GM12864 (cell line): ENCODE data around the gene HOXC11.

Experiments
- DNase-seq: peaks from one replicate; pipeline ENCODE4 v3.0.0-alpha.2; 2011; ENCODE audit warnings: low read depth
- H3K4me3 ChIP-seq: 2 replicates; pipeline ENCODE4 v1.5.1; 2011; ENCODE audit warnings: mild to moderate bottlenecking, low read depth, low read length, control low read depth
- TF ChIP-seq, protein P1 (sequence below): IDR thresholded peaks from 2 replicates; pipeline ENCODE4 v1.5.1; 2011; ENCODE audit warnings: low read depth, mild to moderate bottlenecking, moderate library complexity, low read length, control low read depth, inconsistent platforms; ENCODE audit errors: missing control alignments

The HOXC11 gene

GRCh38 chr12:53951577-53952334 lies 21.2 kb upstream of the HOXC11 start:
- TF ChIP-seq, protein P1, sequence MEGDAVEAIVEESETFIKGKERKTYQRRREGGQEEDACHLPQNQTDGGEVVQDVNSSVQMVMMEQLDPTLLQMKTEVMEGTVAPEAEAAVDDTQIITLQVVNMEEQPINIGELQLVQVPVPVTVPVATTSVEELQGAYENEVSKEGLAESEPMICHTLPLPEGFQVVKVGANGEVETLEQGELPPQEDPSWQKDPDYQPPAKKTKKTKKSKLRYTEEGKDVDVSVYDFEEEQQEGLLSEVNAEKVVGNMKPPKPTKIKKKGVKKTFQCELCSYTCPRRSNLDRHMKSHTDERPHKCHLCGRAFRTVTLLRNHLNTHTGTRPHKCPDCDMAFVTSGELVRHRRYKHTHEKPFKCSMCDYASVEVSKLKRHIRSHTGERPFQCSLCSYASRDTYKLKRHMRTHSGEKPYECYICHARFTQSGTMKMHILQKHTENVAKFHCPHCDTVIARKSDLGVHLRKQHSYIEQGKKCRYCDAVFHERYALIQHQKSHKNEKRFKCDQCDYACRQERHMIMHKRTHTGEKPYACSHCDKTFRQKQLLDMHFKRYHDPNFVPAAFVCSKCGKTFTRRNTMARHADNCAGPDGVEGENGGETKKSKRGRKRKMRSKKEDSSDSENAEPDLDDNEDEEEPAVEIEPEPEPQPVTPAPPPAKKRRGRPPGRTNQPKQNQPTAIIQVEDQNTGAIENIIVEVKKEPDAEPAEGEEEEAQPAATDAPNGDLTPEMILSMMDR: no peak
- no peak for DNase-seq
- no peak overlapping the region for H3K4me3 ChIP-seq

- TF ChIP-seq, protein P1: no peak
These were observed 20.6 kb upstream of the HOXC11 start for GRCh38 chr12:53952335-53952694.

DNA sequence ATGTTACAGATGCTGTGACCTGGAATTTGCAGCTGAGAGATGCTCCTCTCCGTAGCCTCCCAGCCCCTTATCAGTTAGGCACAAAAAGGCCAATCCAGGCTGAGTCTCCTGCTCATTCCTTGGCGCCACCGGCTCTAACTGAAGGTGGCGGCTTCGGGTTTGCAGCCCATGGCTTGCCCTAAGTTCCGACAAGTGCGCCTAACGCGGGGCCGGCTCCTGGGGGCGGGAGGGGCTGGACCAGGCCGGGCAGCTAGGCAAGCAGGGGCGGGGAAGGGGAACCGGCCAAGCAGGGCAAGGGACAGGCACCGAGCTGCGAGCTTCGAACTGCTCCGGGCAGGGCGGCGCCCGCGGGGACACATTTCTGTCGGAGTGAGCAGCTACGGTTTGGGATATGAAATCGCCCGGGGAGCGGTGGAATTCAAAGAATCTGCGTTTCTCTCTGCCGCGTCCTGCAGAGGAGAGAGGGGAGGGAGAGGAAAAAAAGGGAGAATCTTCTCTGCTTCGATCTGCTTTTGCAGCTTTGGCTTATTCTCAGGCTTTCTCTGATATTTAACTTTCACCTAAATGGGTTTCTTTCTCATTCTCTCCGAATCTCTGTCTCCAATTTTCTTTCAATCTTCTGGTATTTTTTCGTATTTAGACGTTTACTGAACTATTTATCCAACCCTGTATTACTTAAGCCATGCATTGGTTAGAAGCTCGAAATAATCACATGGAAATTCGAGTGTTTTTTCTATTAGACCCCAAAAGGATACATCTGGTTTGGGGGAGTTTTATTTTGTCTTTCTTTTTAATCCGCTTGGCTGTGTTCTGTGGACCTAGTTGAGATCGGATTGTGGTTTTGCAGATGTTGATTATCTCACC lies 19.8 kb upstream of the HOXC11 start:
- TF ChIP-seq, protein P1: no peak
- no peak for DNase-seq
- H3K4me3 ChIP-seq: no peak overlapping the region

More at GRCh38 chr12:53952335-53952694, 20.6 kb upstream of the HOXC11 start:
- no peak overlapping the region for H3K4me3 ChIP-seq
- no peak for DNase-seq

GRCh38 chr12:53953831-53954693 lies 18.9 kb upstream of the HOXC11 start:
- TF ChIP-seq, protein P1: no peak
- no peak overlapping the region for H3K4me3 ChIP-seq
- no peak for DNase-seq

DNA sequence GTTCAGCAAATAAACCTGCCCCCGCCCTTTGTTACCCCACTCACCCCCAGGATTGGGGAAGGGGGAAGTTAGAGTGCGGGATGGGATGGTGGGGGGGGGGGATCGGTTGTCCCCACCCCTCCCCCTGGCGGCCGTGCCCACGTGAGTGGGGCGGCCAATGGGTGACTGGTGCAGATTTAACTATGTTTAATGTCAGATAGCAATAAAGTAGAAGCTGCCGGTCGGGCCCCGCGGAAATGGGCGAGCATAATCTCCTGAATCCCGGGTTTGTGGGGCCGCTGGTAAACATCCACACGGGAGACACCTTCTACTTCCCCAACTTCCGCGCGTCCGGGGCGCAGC lies 18.3 kb upstream of the HOXC11 start, which contains the start of gene HOXC12:
Gene HOXC12 (plus strand): TSS at position 210 of the 342 bp plus-strand sequence. CDS start 27 bp downstream, at position 237.
- TF ChIP-seq, protein P1: no peak
- no peak within 1 kb of the TSS for H3K4me3 ChIP-seq
- no peak for DNase-seq

GRCh38 chr12:53955036-53955775 lies 17.7 kb upstream of the HOXC11 start:
- H3K4me3 ChIP-seq: no peak overlapping the region
- TF ChIP-seq, protein P1: no peak
- no peak for DNase-seq
